HL-60/S4 treated with phorbol 12-myristate 13-acetate at 8.2 ng/mL for 4 days and 3 days (cell line): ENCODE results near the gene EXD1.

Experiments
- in situ Hi-C: fragments of 300-500 bp; cut with MboI; formaldehyde crosslinking; loops from 2 replicates; pipeline ENCODE4 v1.15.0; 2022; ENCODE audit warnings: low sequenced_read_pairs

Gene EXD1

DNA sequence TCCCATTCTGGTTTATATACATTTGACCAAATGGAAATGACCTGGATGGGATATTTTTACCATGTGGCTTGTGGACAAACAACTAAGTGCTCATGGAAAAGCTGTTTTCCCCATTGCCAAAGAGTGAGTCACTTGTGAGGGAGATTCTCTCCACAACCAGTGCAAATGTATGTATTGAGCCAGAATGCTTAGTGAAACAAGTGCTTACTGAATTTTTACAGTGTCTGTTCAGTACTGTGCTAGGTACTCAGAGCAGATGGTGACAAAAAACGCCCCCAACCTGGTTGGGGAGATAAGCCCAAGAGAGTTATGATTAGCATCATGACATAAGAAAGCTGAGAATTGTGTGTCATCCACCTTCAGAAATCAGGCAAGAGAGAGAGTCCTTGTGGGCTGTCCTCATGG, 2.8 kb upstream of the EXD1 start:
- in situ Hi-C loops, result no loop called here

DNA sequence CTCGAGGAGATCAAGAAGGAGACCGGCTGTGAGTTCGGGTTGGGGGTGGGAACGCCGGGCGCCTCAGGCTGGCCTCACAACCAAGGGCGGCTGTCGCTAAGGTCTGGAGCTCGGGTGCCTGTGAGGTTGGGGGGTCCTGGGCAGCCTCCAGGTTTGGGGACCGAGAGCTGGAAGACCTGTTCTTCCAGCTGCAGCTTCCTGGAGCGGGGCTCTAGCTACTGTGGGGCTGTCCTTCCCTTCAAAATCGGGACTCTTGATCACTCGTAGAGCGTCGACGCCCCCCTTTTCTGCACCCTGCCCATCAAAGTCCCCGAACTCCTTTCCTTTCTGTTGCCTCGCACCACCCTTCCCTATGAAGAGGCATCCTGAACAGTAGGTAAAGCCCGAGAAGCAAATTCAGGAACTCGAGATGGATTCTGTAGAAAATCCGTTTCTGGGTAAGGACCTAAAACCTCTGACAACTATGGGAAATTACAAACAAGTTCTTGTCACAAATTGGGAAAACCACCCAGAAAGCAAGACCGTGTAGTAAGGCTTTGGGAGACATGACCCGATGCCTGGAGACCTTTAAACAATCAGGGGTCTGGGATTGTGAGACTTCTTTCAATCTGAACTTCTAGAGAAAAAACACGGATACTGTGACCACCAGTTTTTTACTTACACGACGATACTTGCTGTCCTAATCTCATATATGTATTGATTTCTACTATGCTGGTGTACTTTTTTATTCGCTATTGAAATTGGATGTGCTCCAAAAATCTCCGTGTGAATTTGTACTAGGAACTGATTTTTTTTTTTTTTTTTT, 1.1 kb upstream of the EXD1 start:
- in situ Hi-C loops, result no loop called here

DNA sequence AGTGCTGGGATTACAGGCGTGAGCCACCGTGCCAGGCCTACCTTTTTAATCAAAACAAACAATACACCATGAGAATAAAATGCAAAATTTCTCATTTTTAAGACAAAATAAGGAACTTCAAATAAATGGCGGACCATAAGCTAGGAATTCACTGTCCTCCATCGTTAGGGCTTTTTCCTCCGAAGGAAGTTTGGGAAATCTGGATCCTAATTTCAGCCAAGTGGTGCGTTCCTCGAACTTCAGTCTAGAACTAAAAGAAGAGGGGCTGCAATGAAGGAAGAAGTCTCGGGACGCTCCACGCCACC, 260 bp downstream of the EXD1 start:
- in situ Hi-C loops, result no loop called here

DNA sequence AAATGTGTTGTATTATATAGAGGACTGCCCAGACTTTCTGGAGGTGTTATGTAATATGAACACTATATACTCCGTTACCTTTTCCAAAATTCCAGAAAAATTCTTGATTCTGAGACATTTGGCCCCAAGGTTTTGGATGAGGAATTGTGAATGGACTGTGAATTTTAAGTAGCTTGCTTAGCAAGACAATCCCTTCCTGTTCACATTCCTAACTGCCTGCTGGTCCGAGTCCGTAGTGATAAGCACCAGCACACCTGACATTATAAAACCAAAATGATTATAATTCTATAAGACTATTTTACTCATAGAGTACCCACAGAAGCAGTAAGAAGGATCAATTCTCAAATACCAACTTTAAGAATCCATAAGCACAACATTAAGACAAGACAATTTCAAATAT, 11.2 kb downstream of the EXD1 start:
- in situ Hi-C loops, result no loop called here

DNA sequence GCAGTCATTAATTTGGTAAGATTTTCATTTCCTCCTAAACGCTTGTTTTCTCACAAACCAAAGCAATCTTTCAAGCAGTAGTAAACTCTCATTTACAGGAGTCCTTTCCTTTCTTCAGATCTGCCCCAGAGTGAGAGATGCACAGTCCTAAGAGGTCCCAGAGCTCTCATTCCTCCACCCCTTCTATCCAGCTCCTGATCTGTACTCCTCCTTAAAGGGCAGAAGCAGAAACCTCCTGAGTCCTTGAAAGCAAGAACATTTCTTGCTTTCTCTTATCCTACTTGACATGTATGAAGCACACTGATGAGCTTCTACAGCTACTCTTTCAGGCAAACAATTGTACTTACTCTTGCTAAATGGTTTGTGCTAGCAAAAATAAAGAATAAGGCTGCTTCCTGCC, 11.7 kb downstream of the EXD1 start:
- in situ Hi-C loops, result no loop called here

DNA sequence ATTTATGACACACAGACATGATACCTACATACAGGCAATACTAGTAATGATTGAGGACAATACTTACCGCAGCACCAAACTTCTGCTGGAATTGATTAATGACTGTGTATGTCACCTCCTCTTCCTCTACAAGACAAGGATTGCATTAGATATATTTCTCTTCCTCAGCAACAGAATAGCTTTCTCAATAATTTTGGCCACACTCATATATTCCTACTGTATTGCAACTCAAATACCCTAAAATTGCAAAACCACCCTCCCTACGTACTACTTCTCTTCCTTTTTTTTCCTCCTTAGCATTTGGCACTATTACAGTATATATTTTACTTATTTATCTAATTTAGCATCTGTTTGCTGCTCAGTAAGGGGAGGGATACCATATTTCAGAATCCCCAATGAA, 14.8 kb downstream of the EXD1 start:
- in situ Hi-C loops, result no loop called here

DNA sequence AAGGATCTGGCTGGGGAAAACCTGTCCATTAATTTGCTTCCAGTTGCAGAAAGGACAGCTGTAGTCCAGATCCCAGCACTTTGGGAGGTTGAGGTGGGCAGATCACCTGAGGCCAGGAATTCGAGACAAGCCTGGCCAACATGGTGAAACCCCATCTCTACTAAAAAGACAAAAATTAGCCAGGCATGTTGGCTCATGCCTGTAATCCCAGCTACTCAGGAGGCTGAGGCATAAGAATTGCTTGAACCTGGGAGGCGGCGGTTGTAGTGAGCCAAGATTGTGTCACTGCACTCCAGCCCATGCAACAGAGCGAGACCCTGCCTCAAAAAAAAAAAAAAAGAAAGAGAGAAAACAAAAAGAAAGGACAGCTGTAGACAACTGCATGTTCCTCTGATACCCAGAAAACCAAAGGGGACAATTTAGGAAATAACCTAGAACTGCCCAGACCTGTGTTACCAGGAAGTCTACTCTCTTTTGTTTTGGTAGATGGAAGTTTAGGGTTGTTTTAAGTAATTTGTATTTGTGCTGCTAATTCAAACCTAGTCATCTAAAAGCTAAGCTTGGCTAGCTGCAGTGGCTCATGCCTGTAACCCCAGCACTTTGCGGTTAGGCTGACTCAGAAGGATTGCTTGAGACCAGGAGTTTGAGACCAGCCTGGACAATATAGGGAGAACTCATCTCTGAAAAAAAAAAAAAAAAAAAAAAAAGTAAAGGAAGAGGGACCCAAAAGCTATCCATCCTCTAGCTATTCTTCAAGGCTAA, 22.7 kb downstream of the EXD1 start:
- in situ Hi-C loops, result no loop called here

DNA sequence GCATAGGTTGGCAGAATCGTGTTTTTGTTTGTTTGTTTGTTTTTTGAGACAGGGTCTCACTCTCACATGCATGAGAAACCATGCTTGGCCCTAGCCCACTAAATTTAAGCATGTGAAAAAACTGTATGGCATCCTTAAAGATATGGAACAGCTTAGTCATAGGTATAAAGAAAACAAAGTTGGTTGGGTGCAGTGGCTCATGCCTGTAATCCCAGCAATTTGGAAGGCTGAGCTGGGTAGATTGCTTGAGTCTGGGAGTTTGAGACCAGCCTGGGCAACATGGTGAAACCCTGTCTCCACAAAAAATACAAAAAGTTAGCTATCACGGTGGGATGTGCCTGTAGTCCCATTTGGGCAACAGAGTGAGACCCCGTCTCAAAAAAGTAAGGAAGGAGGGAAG, 25.2 kb downstream of the EXD1 start:
- in situ Hi-C loops, result no loop called here

DNA sequence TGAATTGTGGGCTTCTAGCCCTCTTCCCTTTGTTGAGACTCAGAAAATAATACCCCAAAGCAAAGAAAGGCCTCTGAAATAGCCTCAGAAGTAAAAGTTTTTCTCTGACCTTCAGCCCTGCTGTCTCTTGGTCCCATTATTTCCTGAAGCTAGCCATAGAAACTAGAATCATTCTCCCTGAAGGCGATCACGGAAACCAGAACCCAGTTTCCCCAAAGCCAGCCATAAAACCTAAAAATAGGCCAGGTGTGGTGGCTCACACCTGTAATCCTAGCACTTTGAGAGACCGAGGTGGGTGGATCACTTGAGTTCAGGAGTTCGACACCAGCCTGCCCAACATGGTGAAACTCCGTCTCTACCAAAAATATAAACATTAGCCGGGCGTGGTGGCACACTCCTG, 27.2 kb downstream of the EXD1 start:
- in situ Hi-C loops, result no loop called here

DNA sequence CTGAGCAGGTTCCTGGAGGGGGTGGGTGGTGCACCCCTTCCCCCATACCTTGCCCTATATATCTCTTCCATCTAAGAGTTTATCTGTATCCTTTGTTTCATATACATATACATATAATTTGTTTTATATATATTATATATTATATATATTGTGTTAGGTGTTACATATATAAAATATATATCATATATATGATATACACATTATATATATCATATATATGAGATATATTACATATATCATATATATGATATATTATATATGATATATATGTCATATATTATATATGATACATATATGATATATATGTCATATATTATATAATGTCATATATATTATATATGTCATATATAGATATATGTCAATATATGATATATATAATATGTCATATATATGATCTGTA, 31.1 kb downstream of the EXD1 start:
- in situ Hi-C loops, result no loop called here

DNA sequence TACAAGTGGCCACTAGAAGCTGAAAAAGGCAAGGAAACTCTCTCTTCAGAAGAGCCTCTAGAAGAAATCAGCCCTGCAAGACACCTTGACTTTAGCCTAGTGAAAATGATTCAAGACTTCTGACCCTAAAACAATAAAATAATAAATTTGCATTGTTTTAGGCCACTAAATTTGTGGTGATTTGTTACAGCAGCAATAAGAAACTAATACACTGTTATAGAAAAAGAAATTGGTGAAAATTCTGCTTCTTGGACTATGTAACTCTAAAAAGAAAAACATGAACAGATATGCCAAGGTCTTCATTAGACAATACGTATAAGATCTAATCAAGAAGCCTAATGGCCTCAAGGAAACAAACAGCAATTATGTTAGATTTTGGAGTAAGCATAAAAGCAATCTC, 36.1 kb downstream of the EXD1 start:
- in situ Hi-C loops, result no loop called here

DNA sequence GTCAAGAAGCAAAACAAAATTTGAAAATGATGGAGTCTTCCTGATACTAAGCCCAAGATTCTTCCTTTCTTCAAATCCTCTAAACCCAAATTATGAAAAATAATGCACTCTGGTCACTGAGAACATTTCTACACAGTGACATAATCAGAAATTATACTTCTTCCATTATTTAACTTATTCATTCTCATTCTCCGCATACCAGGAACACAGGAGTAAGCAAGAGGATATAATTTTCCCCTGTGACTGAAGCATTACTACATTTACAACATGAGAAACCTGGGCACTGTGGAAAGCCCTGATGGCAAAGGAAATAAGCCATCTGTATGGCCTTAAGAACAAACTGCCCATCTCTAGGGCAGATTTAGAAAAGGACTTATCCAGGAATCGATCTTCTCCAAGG, 47.0 kb downstream of the EXD1 start:
- in situ Hi-C loops, result no loop called here

DNA sequence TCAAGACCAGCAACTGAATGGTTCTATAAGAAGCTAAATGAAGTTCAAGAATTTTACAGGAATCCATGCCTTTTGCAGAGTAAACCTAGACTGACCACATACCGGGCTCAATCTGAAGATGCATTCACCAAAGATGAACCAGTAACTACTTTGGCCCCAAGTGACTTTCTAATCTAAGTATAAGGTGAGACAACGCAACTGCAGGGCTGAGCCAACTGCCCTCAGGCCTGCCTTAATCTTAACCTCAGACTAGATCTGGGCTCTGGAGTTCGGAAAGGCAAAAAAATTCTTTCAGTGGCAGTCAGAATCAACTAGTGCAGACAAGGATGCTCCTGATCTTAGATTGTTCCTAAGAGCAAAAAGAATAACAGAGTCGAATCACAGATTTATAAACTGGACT, 48.3 kb downstream of the EXD1 start:
- in situ Hi-C loops, result no loop called here

DNA sequence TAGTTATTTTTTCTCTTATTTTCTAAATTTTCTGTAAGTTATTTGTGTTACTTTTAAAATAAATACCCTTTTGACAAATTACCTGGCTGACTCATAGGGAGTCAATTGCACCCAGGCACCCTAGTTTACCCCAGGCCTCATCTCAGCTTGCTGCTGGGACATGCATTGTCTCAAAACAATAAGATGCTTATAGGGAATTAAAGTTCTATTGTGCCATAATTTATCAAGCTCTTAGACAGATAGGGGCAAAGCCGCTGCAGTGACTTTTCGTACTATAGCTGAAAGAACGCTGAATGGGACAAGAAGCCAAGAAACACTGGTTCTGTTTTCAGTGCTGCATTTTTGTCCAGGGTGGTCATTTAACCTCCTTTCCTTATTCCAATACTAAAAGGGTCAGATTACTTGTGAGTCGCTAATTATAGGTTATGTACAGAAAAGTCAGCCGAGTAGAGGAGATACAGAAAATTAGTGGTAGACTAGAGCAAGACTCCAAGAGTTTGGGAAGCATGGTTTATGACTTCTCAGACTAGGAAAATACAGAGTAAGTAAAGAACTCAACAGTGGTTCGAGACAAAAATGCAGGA, 50.3 kb downstream of the EXD1 start:
- in situ Hi-C loops, result no loop called here

DNA sequence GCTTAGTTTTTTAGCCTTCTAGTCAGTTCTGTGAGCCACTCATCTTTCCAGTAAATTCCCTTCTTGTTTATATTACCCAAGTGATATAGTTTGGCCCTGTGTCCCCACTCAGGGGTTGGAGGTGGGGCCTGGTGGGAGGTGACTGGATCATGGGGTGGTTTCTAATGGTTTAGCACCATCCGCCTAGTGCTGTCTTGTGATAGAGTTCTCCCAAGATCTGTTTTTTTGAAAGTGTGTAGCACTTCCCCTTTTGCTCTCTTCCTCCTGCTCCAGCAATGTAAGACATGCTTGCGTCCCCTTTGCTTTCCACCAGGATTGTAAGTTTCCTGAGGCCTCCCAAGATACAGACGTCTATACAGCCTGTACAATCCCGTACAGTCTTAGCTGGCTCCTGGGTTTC, 60.8 kb downstream of the EXD1 start:
- in situ Hi-C loops, result no loop called here

DNA sequence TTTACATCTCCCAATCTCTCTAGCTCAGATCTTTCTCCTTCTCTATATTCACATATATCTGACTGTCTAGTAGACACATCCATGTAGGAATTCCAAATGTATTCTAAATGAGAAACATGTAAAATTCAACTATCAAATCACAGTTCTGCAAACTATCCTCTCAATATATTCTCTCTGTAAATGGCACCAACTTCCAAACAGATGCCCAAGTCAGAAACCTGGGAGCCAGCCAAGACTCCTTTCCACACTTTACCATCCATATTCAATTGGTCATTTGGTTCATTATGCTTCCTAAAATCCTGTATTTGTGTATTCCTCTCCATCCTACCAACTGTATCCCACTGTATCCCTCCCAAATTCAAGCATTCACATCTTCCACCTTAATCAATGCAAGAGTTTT, 61.5 kb downstream of the EXD1 start:
- in situ Hi-C loops, result no loop called here

DNA sequence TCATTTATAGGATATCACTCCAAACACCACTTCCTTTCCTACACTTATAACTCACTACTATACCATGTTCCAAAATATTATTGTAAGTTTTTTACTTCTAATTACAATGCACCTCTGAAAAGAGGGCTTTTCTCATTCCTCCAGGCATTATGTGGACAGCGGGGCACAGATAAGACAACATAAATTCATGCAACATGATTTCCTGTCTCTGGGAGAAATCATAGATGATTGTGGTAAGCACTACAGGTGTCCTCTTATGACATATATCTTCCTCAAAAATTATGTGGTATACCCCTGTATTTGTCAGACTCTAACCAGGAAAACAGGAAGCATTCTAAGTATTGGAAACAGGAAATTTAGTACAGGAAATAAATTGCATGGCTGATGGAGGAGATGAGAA, 68.8 kb downstream of the EXD1 start:
- in situ Hi-C loops, result no loop called here

DNA sequence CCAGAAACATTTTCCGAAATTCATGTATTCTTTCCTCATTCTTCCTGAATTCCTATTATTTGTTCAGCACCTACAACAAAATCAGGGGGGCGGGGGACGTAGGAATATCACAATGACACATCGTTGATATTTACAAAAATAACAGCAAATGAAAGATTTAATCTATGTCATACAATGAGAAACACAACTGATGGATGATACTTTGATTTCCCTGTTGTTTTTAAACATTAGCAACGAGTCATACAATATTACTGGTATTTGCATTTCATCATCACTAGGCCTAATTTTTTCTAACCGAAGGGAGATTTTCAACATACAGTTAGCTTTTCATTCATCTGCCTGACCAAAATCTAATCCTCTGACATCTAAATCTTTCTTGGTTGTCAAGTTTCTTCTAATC, 69.2 kb downstream of the EXD1 start:
- in situ Hi-C loops, result no loop called here

DNA sequence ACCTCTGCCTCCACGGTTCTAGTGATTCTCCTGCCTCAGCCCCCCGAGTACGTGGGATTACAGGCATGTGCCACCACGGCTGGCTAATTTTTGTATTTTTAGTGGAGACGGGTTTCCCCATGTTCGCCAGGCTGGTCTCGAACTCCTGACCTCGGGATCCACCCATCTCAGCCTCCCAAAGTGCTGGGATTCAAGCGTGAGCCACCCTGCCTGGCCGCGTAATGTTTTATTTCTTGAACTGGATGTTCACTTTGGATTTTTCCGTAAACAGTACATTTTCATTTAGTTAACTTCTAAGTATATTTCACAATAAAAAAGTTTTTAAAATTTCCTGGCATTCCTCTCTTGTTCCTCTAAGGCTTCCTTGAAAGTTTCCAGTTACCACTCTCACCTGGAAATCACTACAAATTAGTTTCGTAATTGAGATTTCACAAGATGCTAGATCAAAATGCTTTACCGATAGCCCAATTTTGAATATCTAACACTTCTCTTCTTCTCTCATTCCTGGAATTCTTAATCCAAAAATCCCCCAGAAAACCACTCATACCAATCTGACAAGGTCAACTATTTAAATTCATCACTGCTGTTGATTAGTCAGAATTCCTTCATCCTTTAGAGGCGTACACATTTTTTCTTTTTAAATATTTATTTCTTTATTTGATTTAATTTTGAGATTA, 69.8 kb downstream of the EXD1 start:
- in situ Hi-C loops, result no loop called here

DNA sequence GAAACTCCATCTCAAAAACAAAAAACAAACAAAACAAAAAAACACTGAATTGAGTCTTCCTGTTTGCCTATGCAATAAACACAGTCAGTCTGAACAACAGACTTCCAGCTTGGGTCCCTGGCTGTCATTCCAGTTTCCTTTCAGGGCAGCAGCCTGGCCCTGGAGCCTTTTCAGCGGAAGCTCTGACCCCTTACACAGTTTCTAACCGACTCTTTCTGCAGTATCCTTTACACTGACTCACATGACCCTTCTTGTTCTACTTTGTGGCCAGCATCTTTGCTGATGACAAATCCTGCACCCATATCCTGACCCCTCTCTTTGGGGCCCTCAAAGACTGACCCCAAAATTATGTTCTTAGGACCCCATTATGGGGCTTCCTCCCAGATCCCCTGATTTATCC, 76.1 kb downstream of the EXD1 start:
- in situ Hi-C loops, result no loop called here

DNA sequence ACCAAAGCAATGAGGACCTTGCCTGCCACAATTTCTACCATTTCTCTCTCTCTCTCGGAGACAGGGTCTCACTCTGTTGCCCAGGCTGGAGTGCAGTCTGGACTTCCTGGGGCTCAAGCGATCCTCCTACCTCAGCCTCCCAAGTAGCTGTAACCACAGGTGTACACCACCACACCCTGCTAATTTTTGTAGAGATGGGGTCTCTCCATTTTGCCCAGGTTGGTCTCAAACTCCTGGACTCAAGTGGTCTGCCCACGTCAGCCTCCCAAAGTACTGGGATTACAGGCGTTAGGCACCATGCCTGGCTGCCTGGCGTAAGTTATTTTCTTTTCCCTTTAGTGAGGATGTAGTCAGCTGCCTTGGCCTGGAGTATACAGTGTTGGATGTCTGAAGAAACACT, 76.8 kb downstream of the EXD1 start:
- in situ Hi-C loops, result no loop called here

DNA sequence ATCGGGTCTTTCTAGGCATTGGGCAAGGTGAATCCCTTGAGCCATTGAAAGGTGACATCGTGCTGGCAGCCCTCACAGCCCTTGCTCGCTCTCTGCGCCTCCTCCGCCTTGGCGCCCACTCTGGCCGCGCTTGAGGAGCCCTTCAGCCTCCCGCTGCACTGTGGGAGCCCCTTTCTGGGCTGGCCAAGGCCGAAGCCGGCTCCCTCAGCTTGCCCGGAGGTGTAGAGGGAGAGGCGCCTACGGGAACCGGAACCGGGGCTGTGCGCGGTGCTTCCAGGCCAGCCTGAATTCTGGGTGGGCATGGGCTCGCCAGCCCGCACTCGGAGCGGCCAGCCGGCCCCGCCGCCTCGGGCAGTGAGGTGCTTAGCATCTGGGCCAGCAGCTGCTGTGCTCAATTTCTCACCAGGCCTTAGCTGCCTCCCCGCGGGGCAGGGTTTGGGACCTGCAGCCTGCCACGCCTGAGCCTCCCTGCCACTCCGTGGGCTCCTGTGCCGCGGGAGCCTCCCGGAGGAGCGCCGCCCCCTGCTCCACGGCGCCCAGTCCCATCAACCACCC, 79.0 kb downstream of the EXD1 start:
- in situ Hi-C loops, result no loop called here
